Naive thymus-derived CD4-positive, alpha-beta T cell (primary cell): ENCODE results near the gene PRLH. TPM values are rescaled to one million over a fixed set of nuclear protein-coding genes. Genes with fewer than 3 reads are reported as not detected.

ENCODE experiments used
- ATAC-seq: fragments of 150-1000 bp; cut with Tn5 transposase; 2 replicates; pipeline ENCODE4 v1.10.0; 2021; ENCODE audit warnings: mild to moderate bottlenecking, moderate library complexity
- CTCF ChIA-PET: fragments of 350-600 bp; sonication (Branson Sonifier 250); formaldehyde crosslinking; loops from one replicate; lab custom pipeline; 2021; ENCODE audit warnings: antibody characterized with exemption; lab: Charles Lee
- POLR2A ChIA-PET: fragments of 350-600 bp; sonication (Branson Sonifier 250); formaldehyde crosslinking; loops from one replicate; lab custom pipeline; 2021; ENCODE audit warnings: antibody characterized with exemption, inconsistent platforms; lab: Charles Lee
- DNase-seq, 9 donors: peaks; one replicate each; pipeline versions ENCODE4 v3.0.0 to v3.0.0-alpha.2; 2020 to 2022; ENCODE audit warnings: mixed read lengths in 1 of 9
- H3K27ac ChIP-seq: one replicate; pipeline ENCODE4 v1.7.0; 2013; ENCODE audit warnings: mild to moderate bottlenecking, low read depth, low read length, moderate library complexity
- H3K27me3 ChIP-seq, 2 donors: one replicate each; pipeline ENCODE4 v1.7.0; 2013; ENCODE audit warnings: low read length in 2 of 2, mild to moderate bottlenecking in 2 of 2, moderate library complexity in 2 of 2; ENCODE audit not compliant: control insufficient read depth in 2 of 2, insufficient read depth in 2 of 2
- H3K36me3 ChIP-seq, 3 experiments: 1 replicate in 2 of 3; 2 replicates in 1 of 3; pipeline ENCODE4 v1.7.0; 2013; ENCODE audit warnings: low read length in 3 of 3, mild to moderate bottlenecking in 3 of 3, moderate library complexity in 1 of 3; ENCODE audit not compliant: insufficient read depth in 3 of 3, control insufficient read depth in 2 of 3
- H3K4me1 ChIP-seq, 2 donors: one replicate each; pipeline ENCODE4 v1.7.0; 2013; ENCODE audit warnings: low read length in 2 of 2, mild to moderate bottlenecking in 2 of 2, moderate library complexity in 1 of 2; ENCODE audit not compliant: control insufficient read depth in 2 of 2, insufficient read depth in 2 of 2
- H3K4me3 ChIP-seq: 2 replicates; pipeline ENCODE4 v1.7.0; 2013; ENCODE audit warnings: mild to moderate bottlenecking, low read length
- H3K9me3 ChIP-seq, 3 experiments: 1 replicate in 2 of 3; 2 replicates in 1 of 3; pipeline ENCODE4 v1.7.0; 2013; ENCODE audit warnings: low read length in 3 of 3; ENCODE audit not compliant: control insufficient read depth in 2 of 3
- H3K27ac Mint-ChIP-seq, 9 donors: one replicate each; pipeline ENCODE4 v1.8.0; 2020 to 2022; ENCODE audit warnings: mixed read lengths in 9 of 9, mild to moderate bottlenecking in 8 of 9, moderate library complexity in 5 of 9, inconsistent platforms in 2 of 9
- H3K27me3 Mint-ChIP-seq, 5 donors: one replicate each; pipeline ENCODE4 v1.8.0; 2021 to 2022; ENCODE audit warnings: mixed read lengths in 5 of 5, mild to moderate bottlenecking in 1 of 5
- H3K36me3 Mint-ChIP-seq, 5 donors: one replicate each; pipeline ENCODE4 v1.8.0; 2020 to 2022; ENCODE audit warnings: mixed read lengths in 5 of 5, mild to moderate bottlenecking in 3 of 5, inconsistent platforms in 1 of 5
- H3K4me1 Mint-ChIP-seq, 7 donors: one replicate each; pipeline ENCODE4 v1.8.0; 2020 to 2022; ENCODE audit warnings: mixed read lengths in 7 of 7, mild to moderate bottlenecking in 3 of 7, inconsistent platforms in 1 of 7
- H3K4me3 Mint-ChIP-seq, 10 donors: one replicate each; pipeline ENCODE4 v1.8.0; 2020 to 2022; ENCODE audit warnings: mild to moderate bottlenecking in 10 of 10, mixed read lengths in 10 of 10, moderate library complexity in 6 of 10, inconsistent platforms in 2 of 10
- H3K9me3 Mint-ChIP-seq, 11 donors: one replicate each; pipeline ENCODE4 v1.8.0; 2020 to 2022; ENCODE audit warnings: mixed read lengths in 11 of 11, mild to moderate bottlenecking in 4 of 11, inconsistent platforms in 1 of 11, moderate library complexity in 1 of 11
- intact Hi-C, 2 donors: fragments of 100-400 bp; cut with micrococcal nuclease; formaldehyde crosslinking; loops; one replicate each; pipeline ENCODE4 v1.15.1; 2023
- polyA plus RNA-seq, 2 donors: library from polyadenylated mRNA; unstranded; fragments of 300-500 nt; fragmentation: Illumina TruSeq; gene quantifications; one replicate each; pipeline ENCODE4 v1.2.3, GENCODE V29; 2021
- total RNA-seq, 6 experiments: library from RNA in 5 of 6; stranded (reverse) in 5 of 6; gene quantifications; 1 replicate in 5 of 6; 2 replicates in 1 of 6; pipeline ENCODE4 v1.2.3 and lab custom pipeline; 2021 to 2026

PRLH gene
- total and polyA plus RNA-seq, 7 experiments from 2014 or later: not detected

DNA sequence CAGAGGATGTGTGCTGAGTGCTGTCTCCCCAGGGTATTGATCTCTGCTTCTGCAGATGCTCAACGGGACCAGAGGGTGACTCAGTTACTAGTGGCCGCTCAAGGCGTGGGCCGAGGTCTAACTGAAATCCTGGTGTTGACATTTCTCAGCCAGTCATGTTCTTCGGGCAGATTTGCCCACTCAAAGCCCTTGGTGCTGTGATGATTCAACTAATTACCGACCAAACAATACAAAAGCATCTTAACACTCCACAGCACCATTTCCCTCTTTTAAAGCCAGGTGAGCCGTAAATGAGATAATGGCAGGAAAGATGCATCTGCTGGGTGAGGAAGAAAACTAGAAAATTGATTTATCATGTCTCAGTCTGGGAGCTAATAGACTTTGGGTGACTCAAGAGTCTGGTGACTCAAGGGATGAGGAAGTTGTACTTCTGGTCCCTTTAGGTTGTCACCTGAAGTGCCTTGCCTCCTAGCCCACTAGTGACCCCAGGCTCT lies 32.7 kb upstream of the PRLH start:
- intact Hi-C loops: no loop called here
- Mint-ChIP-seq H3K9me3 (no peaks in the 10 kb centered on the region), H3K4me3 (no peak overlapping the region), H3K27ac (no peak overlapping the region), H3K36me3 (no peaks in the 10 kb centered on the region), H3K27me3 (peaks cover 0 to 7% (median 0%) of the 10 kb centered on the region in 5 donors), H3K4me1 (no peaks in the 10 kb centered on the region)
- Histone ChIP-seq H3K27me3 (no peaks in the 10 kb centered on the region), H3K36me3 (no peaks in the 10 kb centered on the region), H3K9me3 (no peaks in the 10 kb centered on the region), H3K27ac (no peak overlapping the region), H3K4me3 (no peak overlapping the region), H3K4me1 (no peaks in the 10 kb centered on the region)
- ChIA-PET POLR2A (no interaction called here), CTCF (interaction anchor here (0.8 kb wide), 1 partner anchor 38 kb away, joined by 3 read pairs; no protein-coding TSS in a partner anchor)
- no peak for DNase-seq
- peak; percentile 23 for ATAC-seq

DNA sequence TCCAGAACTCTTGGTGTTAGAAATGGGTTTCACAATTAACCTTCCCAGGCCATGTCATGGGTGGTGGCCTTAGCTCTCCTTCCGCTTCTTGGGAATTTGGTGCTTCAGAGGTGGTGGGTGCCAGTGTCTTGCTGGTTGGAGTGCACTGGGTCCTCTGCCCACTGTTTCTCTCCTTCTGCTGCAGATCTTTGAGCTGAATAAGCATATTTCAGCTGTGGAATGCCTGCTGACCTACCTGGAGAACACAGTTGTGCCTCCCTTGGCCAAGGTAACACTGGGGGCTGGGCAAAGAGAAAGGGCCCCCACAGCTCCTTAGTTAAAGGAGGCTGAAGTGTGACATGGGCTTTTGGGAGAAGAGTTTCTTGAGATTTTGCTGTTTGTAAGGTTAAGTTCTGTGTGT lies 32.0 kb upstream of the PRLH start:
- ChIA-PET CTCF (no interaction called here), POLR2A (no interaction called here)
- Histone ChIP-seq H3K27me3 (no peaks in the 10 kb centered on the region), H3K4me1 (no peaks in the 10 kb centered on the region), H3K4me3 (no peak overlapping the region), H3K9me3 (no peaks in the 10 kb centered on the region), H3K36me3 (no peaks in the 10 kb centered on the region), H3K27ac (no peak overlapping the region)
- Mint-ChIP-seq H3K27me3 (peaks cover 0 to 7% (median 0%) of the 10 kb centered on the region in 5 donors), H3K4me1 (no peaks in the 10 kb centered on the region), H3K9me3 (no peaks in the 10 kb centered on the region), H3K36me3 (no peaks in the 10 kb centered on the region), H3K4me3 (no peak overlapping the region), H3K27ac (no peak overlapping the region)
- no peak for ATAC-seq
- intact Hi-C loops: no loop called here
- no peak for DNase-seq

DNA sequence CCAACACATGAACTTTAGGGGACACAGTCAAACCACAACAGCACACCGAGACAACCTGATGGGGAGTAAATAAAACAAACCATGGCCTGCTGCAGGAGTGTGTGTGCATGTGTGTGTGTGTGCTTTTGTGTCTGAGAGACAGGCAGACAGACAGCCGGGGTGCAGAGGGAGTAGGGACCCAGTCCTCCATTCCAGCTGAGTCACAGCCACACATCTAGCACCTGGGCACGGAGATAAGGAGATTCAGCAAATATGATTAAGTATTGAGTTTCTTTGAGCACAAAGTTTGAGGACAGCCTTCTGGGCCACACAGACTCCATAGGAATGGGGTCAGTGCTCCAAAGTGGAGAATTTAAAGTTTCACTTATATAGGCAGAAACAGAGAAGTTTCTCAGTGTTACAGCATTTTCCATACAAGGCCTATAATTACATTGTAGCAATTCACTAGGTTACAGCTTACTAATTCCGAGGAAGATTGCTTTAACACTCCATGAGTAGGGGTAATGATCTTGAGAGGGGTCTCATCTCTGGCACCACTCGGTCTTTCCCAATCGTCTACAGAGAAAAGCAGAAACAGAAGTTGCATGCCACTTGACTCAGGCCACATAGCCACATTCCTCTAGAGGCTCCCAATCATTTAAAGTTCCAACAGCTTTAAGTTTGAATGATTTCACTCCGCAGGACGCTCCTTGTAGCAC lies 30.8 kb upstream of the PRLH start:
- Mint-ChIP-seq H3K36me3 (no peaks in the 10 kb centered on the region), H3K4me3 (no peak overlapping the region), H3K4me1 (no peaks in the 10 kb centered on the region), H3K27ac (no peak overlapping the region), H3K9me3 (no peaks in the 10 kb centered on the region), H3K27me3 (peaks cover 0 to 11% (median 0%) of the 10 kb centered on the region in 5 donors)
- ChIA-PET POLR2A (no interaction called here), CTCF (no interaction called here)
- Histone ChIP-seq H3K4me3 (no peak overlapping the region), H3K27ac (no peak overlapping the region), H3K36me3 (no peaks in the 10 kb centered on the region), H3K9me3 (no peaks in the 10 kb centered on the region), H3K4me1 (no peaks in the 10 kb centered on the region), H3K27me3 (no peaks in the 10 kb centered on the region)
- DNase-seq: no peak
- intact Hi-C loops: no loop called here
- ATAC-seq: no peak

DNA sequence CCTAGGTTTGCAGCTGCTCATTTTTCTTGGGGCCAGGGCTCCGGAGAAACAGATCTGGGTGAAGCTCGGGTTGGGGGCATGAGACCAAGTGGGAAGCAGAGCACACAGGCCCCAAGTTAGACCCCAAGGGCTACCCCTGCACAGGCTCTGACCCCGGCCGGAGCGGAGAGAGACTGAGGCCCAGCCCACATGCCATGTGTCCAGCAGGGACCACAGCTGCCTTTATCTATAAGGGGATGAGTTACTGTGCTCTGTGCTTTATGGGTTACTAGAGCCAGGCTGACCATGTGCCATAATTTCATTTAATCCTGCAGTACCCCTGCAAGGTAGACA lies 30.3 kb upstream of the PRLH start:
- H3K9me3 Mint-ChIP-seq: no peaks in the 10 kb centered on the region
- DNase-seq: no peak
- no peaks in the 10 kb centered on the region for H3K36me3 Mint-ChIP-seq
- Histone ChIP-seq H3K9me3 (no peaks in the 10 kb centered on the region), H3K4me1 (no peaks in the 10 kb centered on the region), H3K36me3 (no peaks in the 10 kb centered on the region), H3K4me3 (no peak overlapping the region), H3K27me3 (no peaks in the 10 kb centered on the region), H3K27ac (no peak overlapping the region)
- ChIA-PET POLR2A (no interaction called here), CTCF (no interaction called here)
- intact Hi-C loops: no loop called here
- no peak for ATAC-seq
- H3K27me3 Mint-ChIP-seq: peaks cover 0 to 11% (median 0%) of the 10 kb centered on the region in 5 donors
- H3K27ac Mint-ChIP-seq: no peak overlapping the region
- no peaks in the 10 kb centered on the region for H3K4me1 Mint-ChIP-seq
- H3K4me3 Mint-ChIP-seq: no peak overlapping the region

DNA sequence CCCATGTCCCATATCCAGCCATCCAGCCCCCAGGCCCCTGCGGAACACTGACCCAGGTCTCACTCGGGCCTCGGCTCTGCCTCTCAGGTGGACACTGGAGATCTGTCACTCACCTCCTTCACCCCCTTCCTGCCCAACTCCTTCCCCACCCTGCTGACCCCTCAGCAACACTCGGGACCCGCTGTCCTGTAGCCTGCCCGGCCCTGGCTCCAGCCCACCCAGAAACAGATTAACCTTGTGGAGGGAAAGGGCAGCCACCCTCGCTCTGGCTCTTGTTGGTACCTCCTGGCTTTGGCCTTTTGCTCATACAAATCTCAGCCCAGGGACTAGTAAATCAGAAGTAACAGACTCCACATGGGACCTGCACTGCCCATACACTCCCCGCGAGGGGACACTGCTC lies 29.8 kb upstream of the PRLH start:
- H3K4me1 ChIP-seq: no peaks in the 10 kb centered on the region
- ChIA-PET CTCF (no interaction called here), POLR2A (no interaction called here)

DNA sequence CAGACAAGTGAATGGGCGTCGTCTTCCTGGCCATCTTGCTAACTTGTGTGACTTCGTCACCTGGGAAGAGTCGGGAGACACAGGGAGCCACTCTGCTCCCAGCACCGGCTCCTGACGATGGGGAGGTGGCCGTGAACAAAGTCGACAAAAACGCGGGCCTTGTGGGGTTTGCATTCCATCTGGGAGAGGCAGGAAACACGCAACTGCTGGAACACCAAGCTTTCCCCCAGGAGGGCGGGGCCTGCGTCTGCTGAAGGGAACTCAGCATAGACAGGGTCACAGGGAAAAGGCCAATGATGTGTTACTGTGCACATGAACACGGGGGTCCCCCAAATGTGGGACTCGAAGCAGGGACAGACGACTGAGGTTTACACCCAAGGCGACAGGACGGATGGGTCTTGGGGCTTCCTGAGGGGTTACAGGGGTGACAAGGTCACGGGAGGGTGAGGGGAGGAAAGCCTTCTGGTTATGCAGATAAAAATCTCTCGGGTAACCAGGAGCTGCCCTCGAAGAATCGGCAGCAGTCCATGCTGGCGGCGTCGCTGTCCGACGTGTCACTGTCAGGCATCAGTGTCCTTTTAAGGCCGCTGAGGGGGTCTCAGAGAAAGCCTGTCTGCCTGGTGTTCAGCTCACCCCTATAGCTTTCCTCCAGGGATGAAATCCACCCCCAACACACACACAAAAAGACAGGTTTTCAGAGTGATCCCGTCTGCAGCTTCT lies 28.2 kb upstream of the PRLH start:
- no peak overlapping the region for H3K4me3 ChIP-seq
- H3K4me1 ChIP-seq: no peaks in the 10 kb centered on the region
- no peak overlapping the region for H3K4me3 Mint-ChIP-seq
- intact Hi-C loops: no loop called here
- peaks cover 0 to 11% (median 0%) of the 10 kb centered on the region in 5 donors for H3K27me3 Mint-ChIP-seq
- no peaks in the 10 kb centered on the region for H3K9me3 ChIP-seq
- no peaks in the 10 kb centered on the region for H3K36me3 Mint-ChIP-seq
- H3K27me3 ChIP-seq: no peaks in the 10 kb centered on the region
- H3K27ac ChIP-seq: no peak overlapping the region
- CTCF ChIA-PET: no interaction called here
- ATAC-seq: no peak
- no peaks in the 10 kb centered on the region for H3K36me3 ChIP-seq
- no peaks in the 10 kb centered on the region for H3K9me3 Mint-ChIP-seq
- POLR2A ChIA-PET: no interaction called here
- H3K4me1 Mint-ChIP-seq: no peaks in the 10 kb centered on the region
- no peak overlapping the region for H3K27ac Mint-ChIP-seq
- no peak for DNase-seq

More for the DNA sequence above, 29.8 kb upstream of the PRLH start:
- intact Hi-C loops: no loop called here
- H3K4me3 Mint-ChIP-seq: no peak overlapping the region
- H3K27ac Mint-ChIP-seq: no peak overlapping the region
- no peaks in the 10 kb centered on the region for H3K27me3 ChIP-seq
- no peaks in the 10 kb centered on the region for H3K4me1 Mint-ChIP-seq
- H3K27me3 Mint-ChIP-seq: peaks cover 0 to 11% (median 0%) of the 10 kb centered on the region in 5 donors
- H3K9me3 ChIP-seq: no peaks in the 10 kb centered on the region
- no peak overlapping the region for H3K27ac ChIP-seq
- no peaks in the 10 kb centered on the region for H3K9me3 Mint-ChIP-seq
- no peak for DNase-seq
- H3K36me3 Mint-ChIP-seq: no peaks in the 10 kb centered on the region
- no peaks in the 10 kb centered on the region for H3K36me3 ChIP-seq
- no peak overlapping the region for H3K4me3 ChIP-seq
- ATAC-seq: no peak

DNA sequence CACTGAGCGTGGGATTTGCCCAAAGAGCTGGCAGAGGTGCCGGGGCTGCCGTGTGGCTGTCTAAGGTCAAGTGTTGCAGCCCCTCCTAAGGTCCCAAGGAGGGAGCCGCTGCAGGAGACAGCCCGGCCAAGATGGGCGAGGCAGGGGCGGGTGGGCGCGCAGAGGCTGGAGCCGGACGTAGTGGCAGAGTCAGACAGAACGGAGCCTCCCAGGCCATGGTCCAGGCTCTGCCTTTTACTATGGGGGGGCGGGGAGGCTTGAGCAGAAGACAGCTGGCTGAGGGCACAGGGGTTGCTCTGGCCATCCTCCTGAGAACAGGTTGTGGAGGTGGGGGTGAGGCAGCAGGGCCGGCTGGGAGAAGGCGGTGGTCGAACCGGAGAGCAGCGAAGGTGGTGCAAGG lies 27.5 kb upstream of the PRLH start:
- no peaks in the 10 kb centered on the region for H3K36me3 Mint-ChIP-seq

More for the DNA sequence above, 27.5 kb upstream of the PRLH start:
- Mint-ChIP-seq H3K27ac (no peak overlapping the region), H3K9me3 (no peaks in the 10 kb centered on the region), H3K27me3 (peaks cover 0 to 11% (median 0%) of the 10 kb centered on the region in 5 donors), H3K4me3 (no peak overlapping the region), H3K4me1 (no peaks in the 10 kb centered on the region)
- ChIA-PET CTCF (no interaction called here), POLR2A (no interaction called here)
- Histone ChIP-seq H3K36me3 (no peaks in the 10 kb centered on the region), H3K9me3 (no peaks in the 10 kb centered on the region), H3K4me3 (no peak overlapping the region), H3K27ac (no peak overlapping the region), H3K4me1 (no peaks in the 10 kb centered on the region), H3K27me3 (no peaks in the 10 kb centered on the region)
- DNase-seq (no peak), ATAC-seq (no peak)
- intact Hi-C loops: no loop called here
